ENCODE measurements around the gene LGALSL.

- TF ChIP-seq GATA2 (IDR thresholded peaks at IDR 0.05; ENCODE audit: low read depth, low read length) (no peak), GATA3 (IDR thresholded peaks at IDR 0.05; ENCODE audit: low read depth, low read length) (no peak)
These were observed 33.3 kb upstream of the LGALSL start for GRCh38 chr2:64420677-64421076.

Data from SH-SY5Y (cell line).